22Rv1 (cell line): Measurements from ENCODE around the gene PHOSPHO2.

Experiments
- H3K27ac ChIP-seq: fragments of 450-650 bp; 2 replicates; pipeline ENCODE4 v1.5.1; 2017
- ZFX ChIP-seq: fragments of 450-650 bp; IDR thresholded peaks from 2 replicates; pipeline ENCODE4 v1.6.1; 2017; ENCODE audit warnings: antibody characterized with exemption, borderline replicate concordance
- TF ChIP-seq, protein P1 (sequence below): fragments of 450-650 bp; IDR thresholded peaks from 2 replicates; pipeline ENCODE4 v1.5.1; 2017; ENCODE audit warnings: mild to moderate bottlenecking

The PHOSPHO2 gene

GRCh38 chr2:169670937-169671336 is 23.3 kb upstream of the PHOSPHO2 start:
- H3K27ac ChIP-seq, result no peak overlapping the region
- no peak for TF ChIP-seq ZFX
- TF ChIP-seq, protein P1, sequence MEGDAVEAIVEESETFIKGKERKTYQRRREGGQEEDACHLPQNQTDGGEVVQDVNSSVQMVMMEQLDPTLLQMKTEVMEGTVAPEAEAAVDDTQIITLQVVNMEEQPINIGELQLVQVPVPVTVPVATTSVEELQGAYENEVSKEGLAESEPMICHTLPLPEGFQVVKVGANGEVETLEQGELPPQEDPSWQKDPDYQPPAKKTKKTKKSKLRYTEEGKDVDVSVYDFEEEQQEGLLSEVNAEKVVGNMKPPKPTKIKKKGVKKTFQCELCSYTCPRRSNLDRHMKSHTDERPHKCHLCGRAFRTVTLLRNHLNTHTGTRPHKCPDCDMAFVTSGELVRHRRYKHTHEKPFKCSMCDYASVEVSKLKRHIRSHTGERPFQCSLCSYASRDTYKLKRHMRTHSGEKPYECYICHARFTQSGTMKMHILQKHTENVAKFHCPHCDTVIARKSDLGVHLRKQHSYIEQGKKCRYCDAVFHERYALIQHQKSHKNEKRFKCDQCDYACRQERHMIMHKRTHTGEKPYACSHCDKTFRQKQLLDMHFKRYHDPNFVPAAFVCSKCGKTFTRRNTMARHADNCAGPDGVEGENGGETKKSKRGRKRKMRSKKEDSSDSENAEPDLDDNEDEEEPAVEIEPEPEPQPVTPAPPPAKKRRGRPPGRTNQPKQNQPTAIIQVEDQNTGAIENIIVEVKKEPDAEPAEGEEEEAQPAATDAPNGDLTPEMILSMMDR, result no peak

- TF ChIP-seq ZFX, result no peak
- TF ChIP-seq, protein P1, result no peak
- H3K27ac ChIP-seq, result no peak overlapping the region
Measured at GRCh38 chr2:169672406-169672805, 21.9 kb upstream of the PHOSPHO2 start.

- TF ChIP-seq ZFX, result no peak
- TF ChIP-seq, protein P1, result no peak
- no peak overlapping the region for H3K27ac ChIP-seq
Measured at GRCh38 chr2:169673106-169673505, 21.2 kb upstream of the PHOSPHO2 start.

- TF ChIP-seq ZFX, result no peak
- TF ChIP-seq, protein P1, result no peak
Measured at GRCh38 chr2:169673921-169674320, 20.3 kb upstream of the PHOSPHO2 start.

DNA sequence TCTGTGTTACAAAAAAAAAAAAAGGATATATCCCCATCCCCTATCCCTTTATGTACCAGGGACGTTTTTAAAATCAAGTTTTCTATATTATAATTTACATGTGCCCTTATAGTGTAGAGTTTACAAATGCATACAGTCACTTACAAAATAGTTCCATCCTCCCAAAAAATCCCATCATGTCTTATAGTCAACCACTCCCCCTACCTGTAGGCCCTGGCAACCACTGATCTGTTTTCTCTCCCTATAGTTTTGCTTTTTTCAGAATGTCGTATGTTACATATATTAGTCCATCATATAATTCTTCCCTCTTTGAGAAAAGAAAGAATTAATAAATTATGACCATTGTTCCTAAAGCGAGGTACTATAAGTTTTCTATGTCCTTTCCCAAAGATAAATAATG is 17.9 kb upstream of the PHOSPHO2 start:
- no peak for TF ChIP-seq ZFX
- TF ChIP-seq, protein P1, result peak; percentile 25

More at GRCh38 chr2:169673921-169674320, 20.3 kb upstream of the PHOSPHO2 start:
- H3K27ac ChIP-seq, result no peak overlapping the region

GRCh38 chr2:169676850-169677249 is 17.4 kb upstream of the PHOSPHO2 start:
- H3K27ac ChIP-seq, result no peak overlapping the region
- TF ChIP-seq ZFX, result no peak
- TF ChIP-seq, protein P1, result no peak

More for the DNA sequence above, 17.9 kb upstream of the PHOSPHO2 start:
- no peak overlapping the region for H3K27ac ChIP-seq

DNA sequence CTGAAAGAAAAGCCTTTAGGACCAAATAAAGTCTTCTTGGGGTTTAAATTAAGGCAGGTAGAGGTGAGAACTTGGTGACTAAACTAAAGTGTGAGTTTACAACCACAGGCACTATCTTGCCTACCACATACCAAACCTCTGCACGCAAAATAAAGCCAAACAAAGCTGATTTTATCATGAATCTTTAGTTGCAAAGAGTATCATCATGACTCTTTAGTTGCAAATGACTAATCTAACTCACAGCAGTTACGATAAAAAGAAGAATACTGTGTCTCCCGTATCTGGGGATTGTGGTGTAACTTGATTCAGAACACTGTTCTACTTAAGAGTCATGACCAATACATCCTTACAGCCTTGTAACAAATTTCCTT is 11.2 kb upstream of the PHOSPHO2 start:
- TF ChIP-seq, protein P1, result no peak
- no peak for TF ChIP-seq ZFX
- no peak overlapping the region for H3K27ac ChIP-seq
